Measurements from ENCODE around the gene PVR. TPM values are rescaled to one million over a fixed set of nuclear protein-coding genes. Genes with fewer than 3 reads are reported as not detected.

The PVR gene
- total and polyA plus RNA-seq, 12 donors: 28.7 to 57.8 (median 45.0) TPM

- no peak for DNase-seq
- TF ChIP-seq CTCF (IDR thresholded peaks at IDR 0.05) (no peak), POLR2A (IDR thresholded peaks at IDR 0.05) (no peak)
- H3K9me3 ChIP-seq (replicated peaks in 1 of 3): no peaks in the 10 kb centered on the region
- WGBS, 4 donors: 71 to 77% (median 73%) methylated on average over 6 of the region's 6 CpGs
- intact Hi-C loops (cut with DNase I): no loop called here
- H3K36me3 ChIP-seq (replicated peaks in 1 of 2): no peaks in the 10 kb centered on the region
- no peak overlapping the region for H3K4me3 ChIP-seq
- peak overlapping the region in 1 of 5 donors; percentile 61 for H3K27ac ChIP-seq
- H3K4me1 ChIP-seq (replicated peaks in 1 of 2): no peaks in the 10 kb centered on the region
- no peaks in the 10 kb centered on the region for H3K27me3 ChIP-seq
Observed at GRCh38 chr19:44604241-44604640, 39.5 kb upstream of the PVR start.

GRCh38 chr19:44605547-44605946 is 38.2 kb upstream of the PVR start:
- no peak overlapping the region for H3K4me3 ChIP-seq
- intact Hi-C loops (cut with DNase I): no loop called here
- 63 to 90% (median 70%) methylated on average over 1 of the region's 1 CpG for WGBS, 4 donors

DNA sequence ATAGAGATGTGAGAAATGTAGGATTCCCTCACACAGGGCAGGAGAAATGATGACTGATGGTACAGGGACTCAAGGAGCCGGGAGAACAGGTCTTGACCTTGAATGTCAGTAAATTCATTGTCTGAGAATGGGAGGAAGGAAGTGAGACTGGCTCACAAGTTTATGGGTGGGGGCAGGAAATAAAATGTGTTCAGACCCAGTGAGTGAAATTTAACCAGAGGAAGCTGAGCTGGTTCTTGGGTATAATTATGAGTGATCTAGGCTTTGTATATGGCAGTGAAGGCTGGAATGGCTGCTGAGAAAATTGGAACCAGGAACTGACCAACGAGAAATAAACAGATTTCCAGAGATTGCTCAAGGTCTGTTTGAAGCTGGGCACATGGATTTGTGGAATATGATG is 36.7 kb upstream of the PVR start:
- intact Hi-C loops (cut with DNase I): no loop called here
- no peaks in the 10 kb centered on the region for H3K9me3 ChIP-seq (replicated peaks in 1 of 3)
- no peaks in the 10 kb centered on the region for H3K36me3 ChIP-seq (replicated peaks in 1 of 2)
- peak in 2 of 7 donors; percentile 23 to 60 for DNase-seq
- H3K27ac ChIP-seq: no peak overlapping the region
- H3K4me1 ChIP-seq (replicated peaks in 1 of 2): no peaks in the 10 kb centered on the region
- no peaks in the 10 kb centered on the region for H3K27me3 ChIP-seq
- H3K4me3 ChIP-seq: no peak overlapping the region
- 11 to 23% (median 15%) methylated on average over 2 of the region's 2 CpGs for WGBS, 4 donors
- TF ChIP-seq POLR2A (IDR thresholded peaks at IDR 0.05): no peak
- no peak for TF ChIP-seq CTCF (IDR thresholded peaks at IDR 0.05)

More at GRCh38 chr19:44605547-44605946, 38.2 kb upstream of the PVR start:
- no peak overlapping the region for H3K27ac ChIP-seq
- TF ChIP-seq POLR2A (IDR thresholded peaks at IDR 0.05): no peak
- no peak for TF ChIP-seq CTCF (IDR thresholded peaks at IDR 0.05)
- H3K36me3 ChIP-seq (replicated peaks in 1 of 2): no peaks in the 10 kb centered on the region
- H3K9me3 ChIP-seq (replicated peaks in 1 of 3): no peaks in the 10 kb centered on the region
- H3K4me1 ChIP-seq (replicated peaks in 1 of 2): no peaks in the 10 kb centered on the region
- no peaks in the 10 kb centered on the region for H3K27me3 ChIP-seq
- no peak for DNase-seq

DNA sequence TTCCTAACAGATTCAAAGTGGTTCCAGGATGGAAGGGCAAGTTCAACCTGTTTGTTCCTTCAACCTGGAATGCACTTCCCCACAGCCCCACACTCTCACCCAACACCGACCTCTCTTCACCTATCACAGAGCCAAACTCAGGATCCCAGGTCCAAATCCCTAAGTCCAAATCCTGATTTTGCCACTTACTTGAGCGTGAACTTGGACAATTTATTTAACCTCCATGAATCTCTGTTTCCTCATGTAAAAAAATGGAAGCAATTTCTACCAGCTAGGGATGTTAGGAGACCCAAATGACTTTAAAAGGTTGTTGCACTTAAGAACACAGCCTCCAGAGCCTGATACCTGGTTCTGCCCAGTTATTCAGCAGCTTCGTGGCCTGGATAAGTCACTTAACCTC is 35.8 kb upstream of the PVR start:
- Histone ChIP-seq H3K4me1 (replicated peaks in 1 of 2) (no peaks in the 10 kb centered on the region), H3K27me3 (no peaks in the 10 kb centered on the region), H3K36me3 (replicated peaks in 1 of 2) (no peaks in the 10 kb centered on the region), H3K9me3 (replicated peaks in 1 of 3) (no peaks in the 10 kb centered on the region), H3K4me3 (no peak overlapping the region), H3K27ac (no peak overlapping the region)
- WGBS, 4 donors: 74 to 81% (median 74%) methylated on average over 3 of the region's 3 CpGs
- no peak for DNase-seq
- no peak for TF ChIP-seq POLR2A (IDR thresholded peaks at IDR 0.05)
- intact Hi-C loops (cut with DNase I): no loop called here

GRCh38 chr19:44608391-44608821 is 35.3 kb upstream of the PVR start:
- no peak for DNase-seq
- H3K4me1 ChIP-seq (replicated peaks in 1 of 2): no peaks in the 10 kb centered on the region
- no peak for TF ChIP-seq CTCF (IDR thresholded peaks at IDR 0.05)
- no peak overlapping the region for H3K4me3 ChIP-seq
- H3K9me3 ChIP-seq (replicated peaks in 1 of 3): no peaks in the 10 kb centered on the region
- no peak overlapping the region for H3K27ac ChIP-seq
- no peaks in the 10 kb centered on the region for H3K36me3 ChIP-seq (replicated peaks in 1 of 2)
- H3K27me3 ChIP-seq: no peaks in the 10 kb centered on the region
- intact Hi-C loops (cut with DNase I): no loop called here
- WGBS, 4 donors: 58 to 60% (median 60%) methylated on average over 7 of the region's 7 CpGs

All from adrenal gland (tissue), 12 donors.